HL-60 (cell line): ENCODE data around the gene USP47.

Experiments used
- DNase-seq, 2 experiments: peaks; one replicate each; pipeline ENCODE4 v3.0.0-alpha.2; 2010 to 2020; ENCODE audit warnings: low read depth in 1 of 2, low spot score in 1 of 2
- H3K27ac ChIP-seq: fragments of 250-450 bp; sonication (Bioruptor Pico); replicated peaks from 2 replicates; pipeline ENCODE4 v1.5.1; 2020; ENCODE audit warnings: mild to moderate bottlenecking, moderate library complexity
- H3K27me3 ChIP-seq: fragments of 250-450 bp; sonication (Bioruptor Pico); 2 replicates; pipeline ENCODE4 v1.5.1; 2021; ENCODE audit warnings: mild to moderate bottlenecking, moderate library complexity; ENCODE audit not compliant: insufficient read depth, poor library complexity, severe bottlenecking
- H3K4me3 ChIP-seq: replicated peaks from 2 replicates; pipeline ENCODE4 v1.5.1; 2011; ENCODE audit warnings: mild to moderate bottlenecking, control low read depth, low read length; ENCODE audit not compliant: insufficient read depth
- CTCF ChIP-seq: IDR thresholded peaks from one replicate; pipeline ENCODE4 v1.5.1; 2011; ENCODE audit warnings: low read length, control low read depth, inconsistent platforms; ENCODE audit not compliant: insufficient read depth
- GABPA ChIP-seq: IDR thresholded peaks from 2 replicates; pipeline ENCODE4 v1.6.1; 2012; ENCODE audit warnings: low read depth
- POLR2AphosphoS5 ChIP-seq: IDR thresholded peaks from 2 replicates; pipeline ENCODE4 v1.6.1; 2012; ENCODE audit warnings: low read depth
- SPI1 ChIP-seq: IDR thresholded peaks from 2 replicates; pipeline ENCODE4 v1.6.1; 2012; ENCODE audit warnings: low read depth, mild to moderate bottlenecking, borderline replicate concordance
- TF ChIP-seq, protein P1 (sequence below): IDR thresholded peaks from 2 replicates; pipeline ENCODE4 v1.6.1; 2012; ENCODE audit warnings: low read depth; ENCODE audit not compliant: insufficient replicate concordance

USP47 gene

GRCh38 chr11:11807811-11808782 lies 33.7 kb upstream of the USP47 start:
- no peak for DNase-seq
- Histone ChIP-seq H3K27ac (no peak overlapping the region), H3K27me3 (no peaks in the 10 kb centered on the region), H3K4me3 (no peak overlapping the region)
- TF ChIP-seq, protein P1, sequence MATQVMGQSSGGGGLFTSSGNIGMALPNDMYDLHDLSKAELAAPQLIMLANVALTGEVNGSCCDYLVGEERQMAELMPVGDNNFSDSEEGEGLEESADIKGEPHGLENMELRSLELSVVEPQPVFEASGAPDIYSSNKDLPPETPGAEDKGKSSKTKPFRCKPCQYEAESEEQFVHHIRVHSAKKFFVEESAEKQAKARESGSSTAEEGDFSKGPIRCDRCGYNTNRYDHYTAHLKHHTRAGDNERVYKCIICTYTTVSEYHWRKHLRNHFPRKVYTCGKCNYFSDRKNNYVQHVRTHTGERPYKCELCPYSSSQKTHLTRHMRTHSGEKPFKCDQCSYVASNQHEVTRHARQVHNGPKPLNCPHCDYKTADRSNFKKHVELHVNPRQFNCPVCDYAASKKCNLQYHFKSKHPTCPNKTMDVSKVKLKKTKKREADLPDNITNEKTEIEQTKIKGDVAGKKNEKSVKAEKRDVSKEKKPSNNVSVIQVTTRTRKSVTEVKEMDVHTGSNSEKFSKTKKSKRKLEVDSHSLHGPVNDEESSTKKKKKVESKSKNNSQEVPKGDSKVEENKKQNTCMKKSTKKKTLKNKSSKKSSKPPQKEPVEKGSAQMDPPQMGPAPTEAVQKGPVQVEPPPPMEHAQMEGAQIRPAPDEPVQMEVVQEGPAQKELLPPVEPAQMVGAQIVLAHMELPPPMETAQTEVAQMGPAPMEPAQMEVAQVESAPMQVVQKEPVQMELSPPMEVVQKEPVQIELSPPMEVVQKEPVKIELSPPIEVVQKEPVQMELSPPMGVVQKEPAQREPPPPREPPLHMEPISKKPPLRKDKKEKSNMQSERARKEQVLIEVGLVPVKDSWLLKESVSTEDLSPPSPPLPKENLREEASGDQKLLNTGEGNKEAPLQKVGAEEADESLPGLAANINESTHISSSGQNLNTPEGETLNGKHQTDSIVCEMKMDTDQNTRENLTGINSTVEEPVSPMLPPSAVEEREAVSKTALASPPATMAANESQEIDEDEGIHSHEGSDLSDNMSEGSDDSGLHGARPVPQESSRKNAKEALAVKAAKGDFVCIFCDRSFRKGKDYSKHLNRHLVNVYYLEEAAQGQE, result no peak
- TF ChIP-seq SPI1 (no peak), POLR2AphosphoS5 (no peak), CTCF (no peak), GABPA (no peak)

- H3K27ac ChIP-seq, result no peak overlapping the region
- no peak for TF ChIP-seq CTCF
- no peak for TF ChIP-seq SPI1
- no peak for TF ChIP-seq POLR2AphosphoS5
- TF ChIP-seq GABPA, result no peak
- TF ChIP-seq, protein P1, result no peak
- H3K27me3 ChIP-seq, result no peaks in the 10 kb centered on the region
- no peak for DNase-seq
- H3K4me3 ChIP-seq, result no peak overlapping the region
These were observed 32.7 kb upstream of the USP47 start for GRCh38 chr11:11808992-11809615.

DNA sequence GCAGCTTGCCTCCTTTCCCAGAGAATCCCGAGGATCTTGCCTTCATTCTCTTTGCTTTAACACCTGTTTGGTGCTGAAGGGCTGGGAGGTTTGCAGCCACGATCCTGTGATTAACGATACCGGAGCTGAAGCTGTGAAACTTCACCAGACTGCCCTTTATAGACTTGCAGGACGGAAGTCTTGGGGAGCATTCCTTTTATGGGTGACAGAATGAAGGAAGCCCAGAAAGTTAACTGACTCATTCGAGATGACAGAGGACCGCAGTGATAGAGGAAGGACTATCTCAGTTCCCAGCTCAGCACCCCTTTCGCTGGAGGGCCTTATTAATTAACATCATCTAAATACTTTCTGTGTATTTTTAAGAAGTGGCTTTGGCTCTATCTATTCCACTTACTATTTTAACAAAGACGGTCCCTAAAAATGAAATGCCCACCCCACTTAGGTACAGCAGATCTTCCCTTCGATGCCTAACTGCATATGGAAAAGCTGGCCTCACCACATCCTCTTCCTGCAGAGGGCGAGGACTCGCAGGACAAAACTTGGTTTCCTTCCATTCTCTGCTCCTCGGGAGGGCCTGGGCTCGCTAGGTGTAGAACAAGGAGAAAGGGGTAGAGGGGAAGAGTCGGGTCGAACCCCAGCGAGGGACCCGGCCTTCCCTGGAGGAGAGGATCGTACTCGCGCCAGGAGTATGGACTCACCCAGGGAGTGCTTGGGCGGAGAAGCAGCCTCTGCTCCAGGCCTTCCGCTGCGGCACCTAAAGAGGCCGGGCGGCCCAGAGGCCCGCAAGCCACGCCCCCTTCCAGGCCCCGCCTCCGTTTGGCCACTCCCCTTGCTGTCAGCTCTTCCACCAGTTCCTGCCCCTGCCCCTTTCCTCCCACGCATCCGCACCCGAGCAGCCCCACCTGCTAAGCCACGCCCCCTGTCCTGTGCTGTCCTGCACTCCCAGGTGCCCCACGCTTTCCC lies 30.7 kb upstream of the USP47 start:
- no peak for DNase-seq
- H3K27me3 ChIP-seq, result no peaks in the 10 kb centered on the region
- no peak overlapping the region for H3K4me3 ChIP-seq
- H3K27ac ChIP-seq, result no peak overlapping the region
- TF ChIP-seq GABPA (no peak), CTCF (no peak), SPI1 (no peak), POLR2AphosphoS5 (no peak)
- TF ChIP-seq, protein P1, result no peak
